ENCODE results near the gene CACNA1D.

CACNA1D gene

DNA sequence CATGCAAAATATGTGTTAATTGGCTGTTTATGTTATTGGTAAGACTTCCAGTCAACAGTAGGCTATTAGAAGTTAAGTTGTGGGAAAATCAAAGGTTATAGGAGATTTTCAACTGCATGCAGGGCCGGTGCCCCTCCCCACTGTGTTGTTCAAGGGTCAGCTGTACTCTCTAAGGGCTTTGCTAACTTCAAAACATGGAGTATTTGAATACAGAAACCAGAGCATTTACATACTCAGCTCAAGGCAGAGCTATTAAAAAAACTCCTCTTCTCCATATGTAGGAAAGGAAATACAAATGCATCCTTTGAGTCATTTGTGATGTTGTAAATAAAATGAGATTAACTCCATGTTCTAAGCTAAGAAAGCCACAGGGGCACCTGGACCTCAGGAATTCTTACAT is 368.7 kb downstream of the CACNA1D start:
- no peak for DNase-seq

All from activated naive CD4-positive, alpha-beta T cell treated with anti-CD3 and anti-CD28 coated beads, Interleukin-2, amount 50 U/mL, for 16 hours (primary cell).